ENCODE results near the gene ST3GAL5.

GRCh38 chr2:85887566-85888019, 1.2 kb downstream of the ST3GAL5 start:
- TF ChIP-seq, protein P1, sequence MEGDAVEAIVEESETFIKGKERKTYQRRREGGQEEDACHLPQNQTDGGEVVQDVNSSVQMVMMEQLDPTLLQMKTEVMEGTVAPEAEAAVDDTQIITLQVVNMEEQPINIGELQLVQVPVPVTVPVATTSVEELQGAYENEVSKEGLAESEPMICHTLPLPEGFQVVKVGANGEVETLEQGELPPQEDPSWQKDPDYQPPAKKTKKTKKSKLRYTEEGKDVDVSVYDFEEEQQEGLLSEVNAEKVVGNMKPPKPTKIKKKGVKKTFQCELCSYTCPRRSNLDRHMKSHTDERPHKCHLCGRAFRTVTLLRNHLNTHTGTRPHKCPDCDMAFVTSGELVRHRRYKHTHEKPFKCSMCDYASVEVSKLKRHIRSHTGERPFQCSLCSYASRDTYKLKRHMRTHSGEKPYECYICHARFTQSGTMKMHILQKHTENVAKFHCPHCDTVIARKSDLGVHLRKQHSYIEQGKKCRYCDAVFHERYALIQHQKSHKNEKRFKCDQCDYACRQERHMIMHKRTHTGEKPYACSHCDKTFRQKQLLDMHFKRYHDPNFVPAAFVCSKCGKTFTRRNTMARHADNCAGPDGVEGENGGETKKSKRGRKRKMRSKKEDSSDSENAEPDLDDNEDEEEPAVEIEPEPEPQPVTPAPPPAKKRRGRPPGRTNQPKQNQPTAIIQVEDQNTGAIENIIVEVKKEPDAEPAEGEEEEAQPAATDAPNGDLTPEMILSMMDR (IDR thresholded peaks at IDR 0.05; ENCODE audit: insufficient read depth, low read length) = no peak
- no peak; the same call in 1 of the 2 replicates for TF ChIP-seq SPI1 (IDR thresholded peaks at IDR 0.05; ENCODE audit: borderline replicate concordance, low read depth)

Measured in HL-60 (cell line).